Nephron (organoid): ENCODE measurements around the gene FNDC1.

Experiments used
- H3K27ac Mint-ChIP-seq, 3 experiments: 2 replicates each; pipeline ENCODE4 v1.8.0; 2020; ENCODE audit warnings: mixed read lengths in 3 of 3, mild to moderate bottlenecking in 2 of 3, moderate library complexity in 1 of 3
- H3K27me3 Mint-ChIP-seq: 2 replicates; pipeline ENCODE4 v1.8.0; 2021; ENCODE audit warnings: low read depth, mild to moderate bottlenecking, moderate library complexity, mixed read lengths
- H3K36me3 Mint-ChIP-seq: 2 replicates; pipeline ENCODE4 v1.8.0; 2020; ENCODE audit warnings: low read depth, mixed read lengths
- H3K4me1 Mint-ChIP-seq: 2 replicates; pipeline ENCODE4 v1.8.0; 2020; ENCODE audit warnings: mixed read lengths
- H3K4me3 Mint-ChIP-seq, 3 experiments: 2 replicates each; pipeline ENCODE4 v1.8.0; 2020; ENCODE audit warnings: mild to moderate bottlenecking in 3 of 3, mixed read lengths in 3 of 3, moderate library complexity in 2 of 3
- H3K9me3 Mint-ChIP-seq: 2 replicates; pipeline ENCODE4 v1.8.0; 2020; ENCODE audit warnings: mixed read lengths
- TF ChIP-seq, protein P1 (sequence below), 3 experiments: fragments of 200-600 bp; sonication (generic); IDR thresholded peaks; one replicate each; pipeline ENCODE4 v1.5.0; 2021; ENCODE audit warnings: antibody characterized with exemption in 3 of 3; ENCODE audit not compliant: unreplicated experiment in 3 of 3

The FNDC1 gene

DNA sequence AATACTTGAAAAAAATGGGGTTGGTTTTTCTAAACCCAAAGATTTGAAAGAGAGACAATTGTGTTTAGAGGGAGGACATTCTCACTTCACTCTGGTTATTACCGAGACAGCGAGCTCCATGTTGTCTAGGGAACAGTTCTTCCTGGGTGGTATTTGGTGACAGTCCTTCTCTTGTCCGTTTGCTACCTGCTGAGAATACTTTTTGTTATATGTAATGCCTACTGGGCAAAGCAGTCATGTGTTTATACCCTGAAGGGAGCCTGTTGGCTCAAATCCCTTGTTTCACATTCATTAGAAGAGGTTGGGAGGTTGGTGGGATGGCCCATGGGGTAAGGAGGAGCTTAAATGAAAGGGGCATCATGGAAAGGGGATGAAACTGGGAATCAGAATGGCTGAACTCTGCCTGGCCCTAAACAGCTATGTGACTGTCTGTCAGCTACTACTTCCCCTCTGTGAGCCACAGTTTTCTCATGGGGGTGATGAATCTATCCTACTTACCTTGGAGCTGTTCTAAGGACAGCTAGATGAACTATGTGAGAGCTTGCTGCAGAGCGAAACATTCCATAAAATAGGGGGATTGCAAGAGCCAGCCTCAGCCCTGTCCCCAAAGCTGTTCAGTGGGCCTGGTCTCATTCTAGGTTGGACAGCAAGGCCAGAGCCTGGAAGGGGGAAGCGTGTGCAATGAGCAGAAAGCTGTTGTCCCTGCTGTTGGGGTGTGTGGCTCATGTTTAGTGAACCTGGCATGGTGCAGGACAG, 43.5 kb downstream of the FNDC1 start:
- no peaks in the 10 kb centered on the region for H3K36me3 Mint-ChIP-seq
- H3K27ac Mint-ChIP-seq: peak overlapping the region in 1 of 3 experiments; percentile 16
- TF ChIP-seq, protein P1, sequence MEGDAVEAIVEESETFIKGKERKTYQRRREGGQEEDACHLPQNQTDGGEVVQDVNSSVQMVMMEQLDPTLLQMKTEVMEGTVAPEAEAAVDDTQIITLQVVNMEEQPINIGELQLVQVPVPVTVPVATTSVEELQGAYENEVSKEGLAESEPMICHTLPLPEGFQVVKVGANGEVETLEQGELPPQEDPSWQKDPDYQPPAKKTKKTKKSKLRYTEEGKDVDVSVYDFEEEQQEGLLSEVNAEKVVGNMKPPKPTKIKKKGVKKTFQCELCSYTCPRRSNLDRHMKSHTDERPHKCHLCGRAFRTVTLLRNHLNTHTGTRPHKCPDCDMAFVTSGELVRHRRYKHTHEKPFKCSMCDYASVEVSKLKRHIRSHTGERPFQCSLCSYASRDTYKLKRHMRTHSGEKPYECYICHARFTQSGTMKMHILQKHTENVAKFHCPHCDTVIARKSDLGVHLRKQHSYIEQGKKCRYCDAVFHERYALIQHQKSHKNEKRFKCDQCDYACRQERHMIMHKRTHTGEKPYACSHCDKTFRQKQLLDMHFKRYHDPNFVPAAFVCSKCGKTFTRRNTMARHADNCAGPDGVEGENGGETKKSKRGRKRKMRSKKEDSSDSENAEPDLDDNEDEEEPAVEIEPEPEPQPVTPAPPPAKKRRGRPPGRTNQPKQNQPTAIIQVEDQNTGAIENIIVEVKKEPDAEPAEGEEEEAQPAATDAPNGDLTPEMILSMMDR (IDR thresholded peaks at IDR 0.05; ENCODE audit: unreplicated experiment in 3 of 3): no peak
- peaks cover 4% of the 10 kb centered on the region for H3K27me3 Mint-ChIP-seq
- no peaks in the 10 kb centered on the region for H3K9me3 Mint-ChIP-seq
- no peak overlapping the region for H3K4me3 Mint-ChIP-seq
- peaks cover 30% of the 10 kb centered on the region for H3K4me1 Mint-ChIP-seq

DNA sequence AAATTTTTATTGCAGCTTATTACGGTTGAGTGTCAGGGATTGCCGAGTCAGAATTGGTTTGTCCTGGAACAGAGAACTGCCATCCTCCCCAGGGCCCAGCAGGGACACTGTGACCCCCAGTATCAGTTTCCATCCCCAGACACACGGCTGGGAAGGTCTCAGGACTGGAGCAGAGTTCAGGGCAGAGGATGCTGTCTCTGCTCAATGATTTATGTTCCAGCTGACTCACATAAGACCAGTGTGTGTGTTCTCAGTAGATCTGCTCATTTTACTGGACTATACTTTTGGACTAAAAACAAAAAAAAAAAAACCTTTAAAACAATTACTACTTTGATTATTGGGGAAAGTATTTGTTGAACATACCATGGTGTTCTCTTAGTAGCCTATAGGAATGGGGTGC, 44.2 kb downstream of the FNDC1 start:
- TF ChIP-seq, protein P1 (IDR thresholded peaks at IDR 0.05; ENCODE audit: unreplicated experiment in 3 of 3): no peak
- H3K36me3 Mint-ChIP-seq: no peaks in the 10 kb centered on the region
- no peaks in the 10 kb centered on the region for H3K9me3 Mint-ChIP-seq
- no peak overlapping the region for H3K4me3 Mint-ChIP-seq
- peak overlapping the region in 1 of 3 experiments; percentile 18 for H3K27ac Mint-ChIP-seq
- H3K27me3 Mint-ChIP-seq: peaks cover 9% of the 10 kb centered on the region
- peaks cover 32% of the 10 kb centered on the region for H3K4me1 Mint-ChIP-seq

- Mint-ChIP-seq H3K4me3 (no peak overlapping the region), H3K9me3 (no peaks in the 10 kb centered on the region), H3K4me1 (peaks cover 32% of the 10 kb centered on the region), H3K27ac (peak overlapping the region; percentile 18 to 19 (median 18)), H3K27me3 (peaks cover 14% of the 10 kb centered on the region), H3K36me3 (no peaks in the 10 kb centered on the region)
- TF ChIP-seq, protein P1 (IDR thresholded peaks at IDR 0.05; ENCODE audit: unreplicated experiment in 3 of 3): no peak
These were observed 45.1 kb downstream of the FNDC1 start for GRCh38 chr6:159214281-159214680.

GRCh38 chr6:159217595-159218275, 48.5 kb downstream of the FNDC1 start:
- Mint-ChIP-seq H3K9me3 (no peaks in the 10 kb centered on the region), H3K27me3 (peaks cover 13% of the 10 kb centered on the region), H3K4me1 (peaks cover 29% of the 10 kb centered on the region), H3K4me3 (no peak overlapping the region), H3K27ac (no peak overlapping the region), H3K36me3 (no peaks in the 10 kb centered on the region)
- TF ChIP-seq, protein P1 (IDR thresholded peaks at IDR 0.05; ENCODE audit: unreplicated experiment in 3 of 3): peak; percentile 35 to 48 (median 37)

DNA sequence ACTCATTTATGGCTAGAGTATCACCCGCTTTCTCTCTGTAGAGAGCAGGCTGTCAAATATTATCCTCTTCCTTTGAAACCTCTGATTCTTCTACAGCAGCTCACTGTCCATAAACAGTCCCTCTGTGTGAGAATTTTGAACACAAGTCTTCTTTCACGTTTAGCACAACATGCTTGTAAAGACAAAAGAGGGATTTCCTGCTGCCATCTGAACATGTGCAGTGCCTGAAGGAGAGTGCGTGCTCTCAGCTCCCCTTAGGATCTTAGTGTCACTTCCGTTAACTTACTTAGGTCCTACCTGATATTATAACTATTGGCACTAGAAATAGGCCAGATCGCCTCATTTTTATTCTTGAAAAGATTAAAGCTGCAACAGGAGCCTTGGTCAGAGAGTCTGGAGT, 50.9 kb downstream of the FNDC1 start:
- Mint-ChIP-seq H3K9me3 (no peaks in the 10 kb centered on the region), H3K4me3 (no peak overlapping the region), H3K27ac (no peak overlapping the region), H3K4me1 (peaks cover 10% of the 10 kb centered on the region), H3K36me3 (no peaks in the 10 kb centered on the region), H3K27me3 (peaks cover 19% of the 10 kb centered on the region)
- TF ChIP-seq, protein P1 (IDR thresholded peaks at IDR 0.05; ENCODE audit: unreplicated experiment in 3 of 3): no peak
